GM18519 (cell line): ENCODE results near the gene ABCG1.

Experiments
- ATAC-seq: cut with Tn5 transposase; IDR thresholded peaks from one replicate; pipeline ENCODE4 v1.9.1; 2021; ENCODE audit warnings: mild to moderate bottlenecking, moderate library complexity; ENCODE audit not compliant: unreplicated experiment, low FRiP score

ABCG1 gene

DNA sequence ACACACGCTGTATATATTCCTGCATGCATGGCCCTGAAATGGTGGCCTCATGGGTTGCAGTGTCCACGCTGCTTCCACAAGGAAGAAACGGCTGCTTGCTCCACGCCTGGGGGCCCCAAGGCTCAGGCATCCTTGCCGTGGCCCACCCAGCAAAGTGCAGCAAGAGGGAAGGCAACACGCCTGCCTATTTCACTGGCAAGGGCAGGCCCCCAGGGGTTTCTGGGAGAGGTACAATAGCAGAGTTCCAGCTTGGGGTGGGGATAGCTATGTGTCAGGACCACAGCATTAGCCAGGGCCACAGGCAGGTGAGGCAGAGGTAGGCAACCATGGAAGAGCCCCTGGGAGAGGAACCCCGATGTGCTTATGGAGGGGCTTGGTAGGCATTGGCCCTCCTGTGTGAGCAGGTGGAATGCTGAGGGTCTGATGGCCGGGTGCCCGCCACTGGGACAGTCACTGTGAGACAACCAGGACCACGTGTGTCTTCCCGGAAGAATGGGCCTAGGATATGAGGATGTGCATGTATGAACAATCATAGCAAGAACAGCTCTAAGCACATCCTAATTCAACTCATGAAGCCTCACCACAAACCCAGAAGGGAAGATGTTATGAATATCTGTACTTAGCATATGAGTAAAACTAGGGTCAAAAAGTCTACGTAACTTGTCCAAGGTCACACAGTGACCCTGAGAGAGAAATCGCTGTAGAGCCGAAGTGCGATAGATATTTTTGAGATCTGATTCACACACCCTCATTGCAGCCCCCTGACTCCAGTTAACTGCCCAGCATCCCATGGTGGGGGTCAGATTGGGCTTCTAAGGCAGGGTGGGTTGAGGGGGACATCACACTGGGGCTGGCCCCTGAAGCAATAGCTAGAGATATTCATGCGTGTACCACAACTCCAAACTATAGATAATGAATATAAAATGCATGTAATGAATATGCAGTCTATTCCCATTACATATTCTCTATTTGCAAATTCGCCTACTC lies 120.1 kb downstream of the ABCG1 start:
- ATAC-seq: no peak

GRCh38 chr21:42340187-42341050 lies 121.5 kb downstream of the ABCG1 start:
- no peak for ATAC-seq

DNA sequence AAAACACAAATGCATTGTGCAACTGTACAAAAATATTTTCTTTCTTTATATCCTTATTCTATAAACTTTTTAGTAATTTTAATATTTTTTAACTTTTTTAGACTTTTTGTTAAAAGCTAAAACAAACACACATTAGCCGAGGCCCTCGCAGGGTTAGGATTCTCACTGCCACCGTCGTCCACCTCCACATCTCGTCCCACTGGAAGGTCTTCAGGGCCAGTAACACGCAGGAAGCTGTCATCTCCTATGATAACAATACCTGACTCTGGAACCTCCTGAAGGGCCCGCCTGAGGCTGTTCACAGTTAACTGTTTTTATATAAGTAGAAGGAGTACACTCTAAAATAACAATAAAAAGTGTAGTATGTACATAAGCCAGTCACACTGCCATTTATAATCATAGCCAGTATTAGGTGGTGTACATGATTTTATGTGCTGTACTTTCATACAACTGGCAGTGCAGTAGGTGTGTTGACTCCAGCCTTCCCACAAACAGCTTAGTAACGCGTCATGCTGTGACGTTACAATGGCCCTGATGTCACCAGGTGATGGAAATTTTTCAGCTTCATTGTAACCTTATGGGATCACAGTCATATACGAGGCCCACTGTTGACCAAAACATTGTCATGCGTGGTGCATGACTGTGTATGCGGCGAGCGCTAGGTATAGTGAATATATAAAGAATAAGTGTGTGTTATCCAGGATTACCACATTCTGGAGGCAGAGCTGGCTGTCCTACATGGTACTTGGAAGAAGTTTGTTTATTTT lies 123.0 kb downstream of the ABCG1 start:
- no peak for ATAC-seq

DNA sequence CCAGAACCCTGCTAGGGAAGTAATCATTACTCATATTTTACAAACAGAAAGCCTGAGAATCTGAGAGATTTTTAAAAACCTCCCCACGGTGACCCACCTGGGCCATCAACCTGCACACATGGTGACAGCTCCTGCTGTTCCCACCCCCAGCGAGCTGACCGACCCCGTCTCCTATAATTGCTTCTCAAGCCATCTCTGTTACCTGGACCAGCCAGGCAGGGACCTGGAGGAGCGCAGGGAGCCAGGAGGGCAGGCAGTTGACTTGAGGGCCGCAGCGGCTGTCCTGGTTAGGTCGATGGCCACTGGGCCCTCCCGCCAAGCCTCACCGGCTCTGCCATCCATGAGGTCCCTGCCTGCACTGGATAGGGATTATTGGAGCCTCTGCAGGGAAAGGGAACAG lies 124.2 kb downstream of the ABCG1 start:
- ATAC-seq: no peak

GRCh38 chr21:42343556-42343955 lies 124.6 kb downstream of the ABCG1 start:
- ATAC-seq: no peak

- ATAC-seq: no peak
These were observed 125.1 kb downstream of the ABCG1 start for GRCh38 chr21:42343963-42344510.

DNA sequence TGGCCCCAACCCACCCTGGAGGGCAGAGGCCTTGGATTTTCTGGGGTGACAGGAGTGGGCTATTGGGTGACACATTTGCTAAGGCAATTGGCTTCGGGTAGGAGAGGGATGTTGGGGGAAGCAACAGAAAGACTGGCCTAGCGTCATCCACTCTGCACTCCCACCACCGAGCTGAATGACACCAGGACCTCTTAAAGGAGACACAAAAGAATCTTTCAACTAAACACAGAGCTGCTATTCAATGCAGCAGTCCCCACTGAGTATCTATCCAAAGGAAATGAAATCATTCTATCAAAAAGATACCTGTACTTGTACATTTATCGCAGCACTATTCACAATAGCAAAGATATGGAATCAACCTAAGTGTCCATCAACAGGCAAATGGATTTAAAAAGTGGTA lies 125.7 kb downstream of the ABCG1 start:
- ATAC-seq: no peak

GRCh38 chr21:42346441-42346840 lies 127.5 kb downstream of the ABCG1 start:
- no peak for ATAC-seq
